Omental fat pad (tissue), 4 donors: ENCODE results near the gene KBTBD4. TPM values are rescaled to one million over a fixed set of nuclear protein-coding genes. Genes with fewer than 3 reads are reported as not detected.
"Not testable (repeated sequence)": the region's sequence is repeated elsewhere in the genome, so short reads cannot be mapped to it uniquely, and the experiment has no call there.

Source experiments
- ATAC-seq: fragments of 150-250 bp; one replicate; pipeline ENCODE4 v1.9.1; 2016; ENCODE audit warnings: mild to moderate bottlenecking, moderate library complexity; ENCODE audit not compliant: low FRiP score
- DNase-seq: peaks from one replicate; pipeline ENCODE4 v3.0.0-alpha.2; 2019; ENCODE audit warnings: low spot score
- total RNA-seq, 4 donors: library from RNA; depleted of rRNA; stranded (reverse); fragments of >200 nt; gene quantifications; one replicate each; pipeline ENCODE4 v1.1.0, GENCODE V29; 2016
- TF ChIP-seq, protein P1 (sequence below), 3 donors: fragments of 450-650 bp; IDR thresholded peaks; one replicate each; pipeline ENCODE4 v1.5.1; 2016 to 2017; ENCODE audit warnings: antibody characterized with exemption in 3 of 3, mild to moderate bottlenecking in 3 of 3, moderate library complexity in 2 of 3

Gene KBTBD4
- total RNA-seq, 4 donors from 2014 or later: 12.4 to 18.7 (median 16.7) TPM

- no peak for DNase-seq
- peak; percentile 30 for ATAC-seq
- TF ChIP-seq, protein P1, sequence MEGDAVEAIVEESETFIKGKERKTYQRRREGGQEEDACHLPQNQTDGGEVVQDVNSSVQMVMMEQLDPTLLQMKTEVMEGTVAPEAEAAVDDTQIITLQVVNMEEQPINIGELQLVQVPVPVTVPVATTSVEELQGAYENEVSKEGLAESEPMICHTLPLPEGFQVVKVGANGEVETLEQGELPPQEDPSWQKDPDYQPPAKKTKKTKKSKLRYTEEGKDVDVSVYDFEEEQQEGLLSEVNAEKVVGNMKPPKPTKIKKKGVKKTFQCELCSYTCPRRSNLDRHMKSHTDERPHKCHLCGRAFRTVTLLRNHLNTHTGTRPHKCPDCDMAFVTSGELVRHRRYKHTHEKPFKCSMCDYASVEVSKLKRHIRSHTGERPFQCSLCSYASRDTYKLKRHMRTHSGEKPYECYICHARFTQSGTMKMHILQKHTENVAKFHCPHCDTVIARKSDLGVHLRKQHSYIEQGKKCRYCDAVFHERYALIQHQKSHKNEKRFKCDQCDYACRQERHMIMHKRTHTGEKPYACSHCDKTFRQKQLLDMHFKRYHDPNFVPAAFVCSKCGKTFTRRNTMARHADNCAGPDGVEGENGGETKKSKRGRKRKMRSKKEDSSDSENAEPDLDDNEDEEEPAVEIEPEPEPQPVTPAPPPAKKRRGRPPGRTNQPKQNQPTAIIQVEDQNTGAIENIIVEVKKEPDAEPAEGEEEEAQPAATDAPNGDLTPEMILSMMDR (IDR thresholded peaks at IDR 0.05): no peak
These were observed 26.7 kb downstream of the KBTBD4 start for GRCh38 chr11:47552056-47552565.

DNA sequence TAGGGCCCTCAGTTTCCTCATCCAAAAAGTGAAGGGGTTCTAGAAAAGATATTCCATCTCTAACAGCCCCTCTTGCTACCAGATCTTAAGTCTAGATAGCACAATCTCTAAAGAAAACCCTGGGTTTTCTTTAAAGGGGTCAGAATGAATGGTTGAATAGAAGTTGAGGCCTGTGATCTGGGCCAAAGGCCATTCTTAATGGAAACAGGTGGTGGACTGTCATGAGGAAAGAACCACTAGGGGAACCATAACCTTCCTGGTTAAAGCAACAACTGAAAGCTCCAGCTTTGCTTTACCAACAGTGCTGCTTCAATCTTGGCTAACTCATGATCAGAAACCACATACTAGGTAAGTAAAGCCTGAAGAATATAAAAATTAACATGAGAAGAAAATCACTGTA, 27.7 kb downstream of the KBTBD4 start:
- no peak for DNase-seq
- TF ChIP-seq, protein P1 (IDR thresholded peaks at IDR 0.05): no peak
- ATAC-seq: no peak

- TF ChIP-seq, protein P1 (IDR thresholded peaks at IDR 0.05): no peak
- DNase-seq: no peak
- no peak for ATAC-seq
These were observed 28.3 kb downstream of the KBTBD4 start for GRCh38 chr11:47550288-47551047.

DNA sequence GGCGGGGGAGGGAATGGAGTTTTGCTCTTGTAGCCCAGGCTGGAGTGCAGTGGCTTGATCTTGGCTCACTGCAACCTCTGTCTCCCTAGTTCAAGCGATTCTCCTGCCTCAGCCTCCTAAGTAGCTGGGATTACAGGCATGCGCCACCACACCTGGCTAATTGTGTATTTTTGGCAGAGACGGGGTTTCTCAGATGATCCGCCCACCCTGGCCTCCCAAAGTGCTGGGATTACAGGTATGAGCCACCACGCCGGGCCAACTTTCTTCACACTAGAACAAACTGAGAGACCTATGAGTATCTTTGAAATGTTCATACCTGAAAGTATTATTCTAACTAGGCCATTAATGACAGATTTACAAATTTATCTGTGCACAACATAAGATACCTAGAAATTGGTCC, 32.5 kb downstream of the KBTBD4 start:
- DNase-seq, ATAC-seq: not testable (repeated sequence)

DNA sequence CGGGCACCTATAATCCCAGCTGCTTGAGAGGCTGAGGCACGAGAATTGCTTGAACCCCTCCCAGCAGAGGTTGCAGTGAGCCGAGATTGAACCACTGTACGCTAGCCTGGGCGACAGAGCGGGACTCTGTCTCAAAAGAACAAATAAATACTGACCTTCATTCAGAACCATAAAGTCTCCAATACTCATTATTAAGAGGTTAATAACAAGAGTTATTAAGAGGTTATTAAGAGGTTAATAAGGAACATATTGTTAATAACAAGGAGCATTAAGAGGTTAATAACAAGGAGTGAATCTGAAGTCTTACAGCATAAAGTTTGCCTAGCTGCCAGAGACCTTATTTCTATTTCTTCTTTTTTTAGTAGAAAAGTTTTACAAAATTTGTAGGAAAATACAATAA, 33.5 kb downstream of the KBTBD4 start:
- TF ChIP-seq, protein P1 (IDR thresholded peaks at IDR 0.05): no peak
- ATAC-seq: no peak
- no peak for DNase-seq

- no peak for DNase-seq
- TF ChIP-seq, protein P1 (IDR thresholded peaks at IDR 0.05): no peak
- no peak for ATAC-seq
These were observed 37.7 kb downstream of the KBTBD4 start for GRCh38 chr11:47541070-47541469.

GRCh38 chr11:47539681-47540039, 39.1 kb downstream of the KBTBD4 start:
- no peak for DNase-seq
- TF ChIP-seq, protein P1 (IDR thresholded peaks at IDR 0.05): no peak
- ATAC-seq: no peak
